Measurements from ENCODE around the gene ACTBL2.

- TF ChIP-seq CTCF (IDR thresholded peaks at IDR 0.05; ENCODE audit: insufficient read depth, low read length) (no peak), POLR2AphosphoS5 (IDR thresholded peaks at IDR 0.05; ENCODE audit: low read depth) (no peak), SPI1 (IDR thresholded peaks at IDR 0.05; ENCODE audit: borderline replicate concordance, low read depth) (no peak)
Observed at GRCh38 chr5:57447658-57448057, 35.0 kb downstream of the ACTBL2 start.

Measured in HL-60 (cell line).